BLaER1 treated with 17β-estradiol and CSF1 and Interleukin-3, amounts not matched to agents 10 nM and 100 nM (cell line): Measurements from ENCODE around the gene ONECUT2.

Experiments
- H3K27ac ChIP-seq, 11 experiments: shearing (Covaris generic); formaldehyde crosslinking; 2 replicates each; pipeline ENCODE4 v1.8.1; 2022
- H3K27me3 ChIP-seq, 11 experiments: shearing (Covaris generic); formaldehyde crosslinking; 2 replicates each; pipeline ENCODE4 v1.8.1; 2022
- H3K36me3 ChIP-seq, 11 experiments: shearing (Covaris generic); formaldehyde crosslinking; 2 replicates each; pipeline ENCODE4 v1.8.1; 2022
- H3K4me1 ChIP-seq, 10 experiments: shearing (Covaris generic); formaldehyde crosslinking; 2 replicates each; pipeline ENCODE4 v1.8.1; 2022
- H3K4me2 ChIP-seq, 11 experiments: shearing (Covaris generic); formaldehyde crosslinking; 2 replicates each; pipeline ENCODE4 v1.8.1; 2022
- H3K4me3 ChIP-seq, 10 experiments: shearing (Covaris generic); formaldehyde crosslinking; 2 replicates each; pipeline ENCODE4 v1.8.1; 2022
- H3K9ac ChIP-seq, 11 experiments: shearing (Covaris generic); formaldehyde crosslinking; 2 replicates each; pipeline ENCODE4 v1.8.1; 2022
- H3K9me3 ChIP-seq, 11 experiments: shearing (Covaris generic); formaldehyde crosslinking; replicated peaks in 1 of 11; 2 replicates each; pipeline ENCODE4 v1.8.1; 2022
- H4K20me1 ChIP-seq, 11 experiments: shearing (Covaris generic); formaldehyde crosslinking; 2 replicates each; pipeline ENCODE4 v1.8.1; 2022
- Cebpa-rat ChIP-seq, 11 experiments: shearing (Covaris generic); IDR thresholded peaks; 2 replicates each; pipeline ENCODE4 v1.8.1; 2022

Gene ONECUT2

DNA sequence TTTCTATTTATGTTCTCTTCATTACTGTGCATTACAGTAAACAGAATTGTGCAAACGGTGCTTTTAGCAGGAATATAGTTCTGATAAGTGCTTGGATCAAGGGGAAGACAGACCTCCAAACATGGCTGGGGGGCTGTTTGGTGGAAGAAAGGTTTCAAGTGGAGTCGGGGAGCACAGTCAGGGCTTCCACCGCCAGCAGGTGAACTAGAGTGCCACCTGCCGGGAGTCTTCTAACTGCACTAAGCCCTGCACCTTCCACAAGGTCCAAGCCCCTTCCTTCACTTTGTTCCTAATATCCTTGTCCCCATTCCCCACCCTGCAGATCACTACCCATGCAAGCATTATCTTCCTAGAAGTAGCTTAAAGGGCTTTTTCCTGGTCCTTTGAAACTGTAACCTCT, 11.1 kb downstream of the ONECUT2 start:
- peaks cover 31 to 50% (median 47%) of the 10 kb centered on the region in 11 experiments for H3K27me3 ChIP-seq
- H3K9ac ChIP-seq, result no peak overlapping the region
- H3K9me3 ChIP-seq, result no peaks in the 10 kb centered on the region
- no peak overlapping the region for H3K4me3 ChIP-seq
- H3K4me1 ChIP-seq, result peaks cover 0 to 18% (median 0%) of the 10 kb centered on the region in 10 experiments; a peak in 3 of 20 replicates
- TF ChIP-seq Cebpa-rat (IDR thresholded peaks at IDR 0.05), result no peak
- peaks cover 0 to 32% (median 14%) of the 10 kb centered on the region in 11 experiments; a peak in 10 of 22 replicates for H4K20me1 ChIP-seq
- no peaks in the 10 kb centered on the region for H3K36me3 ChIP-seq
- no peak overlapping the region; a peak in 2 of 22 replicates for H3K4me2 ChIP-seq
- H3K27ac ChIP-seq, result no peak overlapping the region

DNA sequence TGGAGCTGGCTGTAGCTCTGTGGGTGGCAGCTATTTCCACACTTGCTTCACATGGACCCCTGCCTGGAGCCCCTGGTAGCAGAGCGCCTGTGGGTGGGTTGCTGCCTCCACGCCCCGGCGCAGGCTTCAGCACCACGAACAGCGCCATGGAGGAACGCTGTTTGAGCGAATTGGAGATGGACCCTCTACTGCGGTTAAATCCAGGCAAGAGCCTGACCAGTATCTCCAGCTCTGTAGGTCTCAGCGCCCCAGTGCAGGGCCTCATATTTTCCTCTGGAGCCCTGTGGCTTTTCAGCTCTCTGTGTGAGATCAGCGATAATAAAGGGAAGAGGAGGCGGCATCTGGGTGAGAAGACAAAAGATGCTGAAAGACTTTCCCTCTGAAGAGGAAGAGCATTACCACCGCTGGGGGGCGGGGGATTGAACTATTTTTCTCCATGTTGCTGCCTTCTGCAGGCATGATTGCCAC, 12.0 kb downstream of the ONECUT2 start:
- Histone ChIP-seq H3K27ac (no peak overlapping the region), H3K4me3 (no peak overlapping the region), H3K27me3 (peaks cover 25 to 41% (median 39%) of the 10 kb centered on the region in 11 experiments), H3K9me3 (no peaks in the 10 kb centered on the region), H3K4me2 (peak overlapping the region in 2 of 11 experiments; percentile 43 to 47; a peak in 4 of 22 replicates), H4K20me1 (peaks cover 0 to 32% (median 14%) of the 10 kb centered on the region in 11 experiments; a peak in 10 of 22 replicates), H3K36me3 (no peaks in the 10 kb centered on the region), H3K4me1 (peaks cover 0 to 18% (median 0%) of the 10 kb centered on the region in 10 experiments; a peak in 2 of 20 replicates), H3K9ac (no peak overlapping the region)
- TF ChIP-seq Cebpa-rat (IDR thresholded peaks at IDR 0.05), result no peak

DNA sequence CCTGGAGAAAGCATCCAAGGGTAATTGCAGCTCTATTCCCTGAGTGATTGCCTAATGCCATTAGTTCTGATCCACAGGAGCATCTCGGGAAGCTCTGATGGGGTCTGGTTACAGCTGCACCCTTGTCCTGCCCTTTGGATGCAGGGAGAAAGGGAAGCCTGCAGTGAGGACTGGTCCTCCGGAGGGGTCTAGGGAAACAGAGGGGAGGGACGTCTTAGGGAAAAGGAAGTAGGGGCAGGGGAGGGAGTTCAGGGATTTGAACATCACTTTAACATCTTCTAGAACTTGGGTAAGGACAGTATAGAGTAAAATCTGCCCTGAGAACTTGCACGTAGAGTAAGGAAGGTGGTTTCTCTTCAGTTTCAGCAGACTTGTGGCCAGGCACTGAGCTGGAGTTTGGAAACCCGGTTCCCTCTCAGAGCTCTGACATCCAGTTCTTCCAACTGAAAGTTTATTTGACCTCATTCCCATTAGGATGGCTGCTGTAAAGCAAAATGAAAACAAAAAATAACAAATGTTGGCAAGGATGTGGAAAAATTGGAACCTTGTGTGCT, 20.5 kb downstream of the ONECUT2 start:
- TF ChIP-seq Cebpa-rat (IDR thresholded peaks at IDR 0.05), result no peak

DNA sequence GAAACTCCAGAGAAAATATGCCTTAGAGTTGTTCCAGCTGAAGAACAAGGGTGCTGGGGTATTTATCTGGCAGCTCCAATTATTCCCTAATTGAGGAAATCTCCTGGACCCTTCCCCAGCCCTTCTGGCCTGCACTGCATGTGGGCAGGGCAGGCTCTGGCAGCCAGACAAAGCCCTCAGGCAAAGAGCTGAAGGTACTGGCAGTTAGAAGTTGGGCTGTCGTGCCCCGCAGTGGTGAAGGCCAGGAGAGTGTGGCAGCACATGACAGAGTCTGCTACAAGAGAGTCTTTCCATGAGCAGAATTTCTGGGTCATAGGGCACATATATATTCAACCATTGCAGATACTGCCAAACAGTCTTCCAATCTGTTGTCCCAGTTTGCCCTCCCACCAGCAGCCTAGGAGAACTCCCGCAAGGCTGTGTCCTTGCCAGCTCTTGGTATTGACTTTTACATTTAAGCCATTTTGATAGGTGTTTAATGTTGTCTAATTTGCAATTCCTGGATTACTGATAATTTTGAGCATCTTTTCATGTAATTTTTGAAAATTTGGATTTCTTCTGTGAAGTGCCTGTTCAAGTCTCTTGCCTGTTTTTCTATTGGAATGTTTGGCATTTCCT, 26.6 kb downstream of the ONECUT2 start:
- TF ChIP-seq Cebpa-rat (IDR thresholded peaks at IDR 0.05), result no peak
- no peak overlapping the region for H3K4me3 ChIP-seq
- H3K4me1 ChIP-seq, result peaks cover 3 to 19% (median 11%) of the 10 kb centered on the region in 10 experiments; a peak in 19 of 20 replicates
- H3K27ac ChIP-seq, result no peak overlapping the region
- H3K27me3 ChIP-seq, result no peaks in the 10 kb centered on the region
- H3K9ac ChIP-seq, result no peak overlapping the region
- no peak overlapping the region for H3K4me2 ChIP-seq
- H4K20me1 ChIP-seq, result no peaks in the 10 kb centered on the region
- H3K36me3 ChIP-seq, result no peaks in the 10 kb centered on the region
- 0 out of 22 replicates have a peak, but pooled peaks cover 0 to 7% (median 0%) of the 10 kb centered on the region in 11 experiments for H3K9me3 ChIP-seq

More for the DNA sequence above, 20.5 kb downstream of the ONECUT2 start:
- Histone ChIP-seq H3K4me3 (no peak overlapping the region), H3K27ac (no peak overlapping the region), H3K4me1 (no peaks in the 10 kb centered on the region), H3K4me2 (no peak overlapping the region), H4K20me1 (no peaks in the 10 kb centered on the region), H3K9me3 (no peaks in the 10 kb centered on the region), H3K36me3 (no peaks in the 10 kb centered on the region), H3K9ac (no peak overlapping the region), H3K27me3 (no peaks in the 10 kb centered on the region)

DNA sequence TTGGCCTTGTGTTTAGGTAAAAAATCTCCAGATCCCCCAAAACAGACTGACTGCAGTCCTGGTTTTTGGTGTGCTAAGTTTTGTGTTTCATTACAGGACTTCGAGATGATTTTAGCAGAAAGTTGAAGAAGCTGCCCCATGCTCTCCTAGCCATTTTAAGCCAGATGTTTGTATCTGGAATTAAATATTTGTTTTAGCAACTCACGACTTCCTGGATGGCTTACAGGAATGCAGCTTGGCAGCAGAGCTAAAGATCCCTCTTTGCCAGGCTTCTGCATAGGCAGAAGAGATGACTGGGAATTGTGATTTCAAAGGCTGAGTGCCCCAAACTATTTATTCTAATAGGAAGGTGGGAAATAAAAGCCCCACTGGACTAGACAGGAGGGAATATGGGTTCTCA, 31.1 kb downstream of the ONECUT2 start:
- TF ChIP-seq Cebpa-rat (IDR thresholded peaks at IDR 0.05), result no peak
- Histone ChIP-seq H3K27ac (0 out of 22 replicates have a peak overlapping the region, but pooled peaks of 1 of the 11 experiments have one; percentile 46), H3K4me1 (peaks cover 13 to 35% (median 25%) of the 10 kb centered on the region in 10 experiments), H3K36me3 (no peaks in the 10 kb centered on the region), H3K4me3 (no peak overlapping the region), H3K9ac (no peak overlapping the region), H3K4me2 (peak overlapping the region in 10 of 11 experiments; percentile 68 to 86 (median 74); a peak in 17 of 22 replicates), H4K20me1 (no peaks in the 10 kb centered on the region), H3K9me3 (0 out of 22 replicates have a peak, but pooled peaks cover 0 to 6% (median 0%) of the 10 kb centered on the region in 11 experiments), H3K27me3 (no peaks in the 10 kb centered on the region)

DNA sequence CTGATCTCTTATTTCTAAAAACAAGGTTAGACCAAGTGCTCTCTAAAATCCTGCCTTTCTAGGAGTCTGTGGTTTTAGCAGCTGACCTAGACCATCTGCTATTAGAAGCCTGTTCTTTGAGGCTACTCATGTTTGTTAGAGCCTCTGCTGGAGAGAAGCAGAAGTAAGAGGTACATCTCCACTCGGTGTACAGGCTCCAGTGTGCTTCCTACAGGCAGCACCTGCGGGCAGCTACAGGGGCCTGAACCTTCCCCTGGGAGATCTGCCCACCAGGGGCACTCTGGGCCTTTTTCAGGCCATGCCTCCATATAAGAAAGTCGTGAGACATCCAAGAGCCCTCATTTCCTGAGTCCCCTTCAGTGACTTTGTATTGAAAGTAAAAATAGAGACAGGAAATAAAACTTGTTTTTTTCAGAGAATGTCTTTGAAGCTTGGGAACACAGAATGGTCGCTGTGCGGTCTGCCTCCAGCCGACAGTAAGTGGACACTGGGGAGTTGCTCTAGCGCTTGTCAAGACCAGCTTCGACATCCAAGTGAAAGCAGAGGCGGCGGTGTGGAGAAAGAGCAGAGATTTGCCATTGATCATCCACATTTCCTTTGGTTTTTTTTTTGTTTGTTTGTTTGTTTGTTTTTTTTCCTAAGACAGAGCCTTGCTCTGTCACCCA, 31.7 kb downstream of the ONECUT2 start:
- no peaks in the 10 kb centered on the region for H3K9me3 ChIP-seq
- H3K4me1 ChIP-seq, result peaks cover 13 to 35% (median 25%) of the 10 kb centered on the region in 10 experiments
- no peaks in the 10 kb centered on the region for H4K20me1 ChIP-seq
- H3K9ac ChIP-seq, result peak overlapping the region in 1 of 11 experiments; percentile 27; a peak in 2 of 22 replicates
- H3K27ac ChIP-seq, result peak overlapping the region in 4 of 11 experiments; percentile 12 to 46 (median 30); a peak in 5 of 22 replicates
- H3K27me3 ChIP-seq, result no peaks in the 10 kb centered on the region
- H3K4me3 ChIP-seq, result 0 out of 20 replicates have a peak overlapping the region, but pooled peaks of 1 of the 10 experiments have one; percentile 17
- peak overlapping the region; percentile 59 to 86 (median 73) for H3K4me2 ChIP-seq
- no peak for TF ChIP-seq Cebpa-rat (IDR thresholded peaks at IDR 0.05)
- no peaks in the 10 kb centered on the region for H3K36me3 ChIP-seq

DNA sequence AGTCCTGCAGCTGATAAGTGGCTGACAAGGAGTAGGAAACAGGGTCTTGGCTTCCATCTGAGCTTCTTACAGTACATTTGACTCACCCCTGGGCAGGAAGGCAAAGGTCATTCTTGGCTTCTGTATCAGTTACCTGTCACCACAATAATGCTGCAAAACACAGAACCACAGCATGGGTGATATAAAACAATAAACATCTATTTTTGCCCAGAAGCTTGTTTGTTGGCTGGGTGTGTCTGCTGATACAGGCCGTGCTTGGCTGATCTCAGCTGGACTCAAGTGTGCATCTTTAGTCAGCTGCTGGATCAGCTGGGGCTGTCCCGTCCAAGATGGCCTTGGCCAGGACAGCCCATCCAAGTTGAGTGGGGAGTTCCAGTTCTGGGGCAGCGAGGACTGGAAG, 34.7 kb downstream of the ONECUT2 start:
- no peaks in the 10 kb centered on the region for H3K9me3 ChIP-seq
- no peaks in the 10 kb centered on the region for H3K27me3 ChIP-seq

DNA sequence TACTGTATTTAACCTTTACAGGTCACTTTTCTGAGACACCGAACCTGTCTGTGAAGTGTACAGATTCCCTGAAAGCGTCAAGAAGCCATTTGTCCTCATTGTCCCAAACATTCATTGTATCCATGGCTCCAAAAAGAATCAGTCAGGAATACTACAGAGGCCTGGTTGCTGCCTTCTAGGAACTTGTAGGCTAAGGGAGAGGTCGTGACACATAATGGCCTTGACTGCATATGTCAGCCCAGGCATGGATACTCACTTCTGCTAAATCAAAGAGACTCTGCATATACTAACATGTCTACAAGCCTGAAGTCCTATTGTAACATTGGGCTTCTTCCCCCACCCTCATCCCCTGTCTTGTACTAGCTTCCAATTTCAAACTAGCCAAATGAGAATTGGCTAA, 40.2 kb downstream of the ONECUT2 start:
- H3K9ac ChIP-seq, result no peak overlapping the region
- H3K36me3 ChIP-seq, result no peaks in the 10 kb centered on the region
- H3K4me3 ChIP-seq, result no peak overlapping the region
- no peaks in the 10 kb centered on the region for H3K9me3 ChIP-seq
- no peak overlapping the region for H3K27ac ChIP-seq
- H3K4me2 ChIP-seq, result peak overlapping the region in 3 of 11 experiments; percentile 7 to 48 (median 26); a peak in 3 of 22 replicates
- H3K27me3 ChIP-seq, result no peaks in the 10 kb centered on the region
- no peak for TF ChIP-seq Cebpa-rat (IDR thresholded peaks at IDR 0.05)
- peaks cover 0 to 10% (median 0%) of the 10 kb centered on the region in 10 experiments; a peak in 6 of 20 replicates for H3K4me1 ChIP-seq
- H4K20me1 ChIP-seq, result no peaks in the 10 kb centered on the region

More for the DNA sequence above, 34.7 kb downstream of the ONECUT2 start:
- Histone ChIP-seq H4K20me1 (no peaks in the 10 kb centered on the region), H3K4me2 (no peak overlapping the region), H3K4me1 (peaks cover 13 to 34% (median 25%) of the 10 kb centered on the region in 10 experiments), H3K4me3 (no peak overlapping the region), H3K9ac (no peak overlapping the region), H3K27ac (no peak overlapping the region), H3K36me3 (no peaks in the 10 kb centered on the region)
- no peak for TF ChIP-seq Cebpa-rat (IDR thresholded peaks at IDR 0.05)

DNA sequence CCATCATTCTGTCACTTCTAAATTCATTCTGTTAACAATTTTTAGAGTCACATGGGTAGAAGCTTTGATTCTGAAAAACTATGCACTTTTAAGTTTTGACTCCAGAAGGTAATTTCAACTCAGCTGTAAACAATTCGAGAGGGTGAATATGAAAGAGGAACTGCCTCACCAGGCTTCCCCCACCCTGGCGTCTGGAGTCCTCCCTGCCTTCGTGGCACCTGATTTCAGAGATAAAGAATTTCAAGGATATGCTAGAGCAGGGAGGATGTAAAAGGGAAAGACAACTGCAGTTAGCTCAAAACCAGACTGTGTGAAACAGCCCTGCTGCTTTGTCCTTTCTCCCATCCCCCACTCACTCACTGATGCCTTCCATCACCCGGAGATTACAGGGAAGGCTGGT, 40.7 kb downstream of the ONECUT2 start:
- H3K36me3 ChIP-seq, result no peaks in the 10 kb centered on the region
- peak overlapping the region in 5 of 11 experiments; percentile 7 to 48 (median 26); a peak in 6 of 22 replicates for H3K4me2 ChIP-seq
- no peak overlapping the region for H3K9ac ChIP-seq
- H3K27me3 ChIP-seq, result no peaks in the 10 kb centered on the region
- no peak overlapping the region for H3K4me3 ChIP-seq
- H4K20me1 ChIP-seq, result no peaks in the 10 kb centered on the region
- H3K27ac ChIP-seq, result no peak overlapping the region
- H3K9me3 ChIP-seq, result no peaks in the 10 kb centered on the region
- H3K4me1 ChIP-seq, result peaks cover 0 to 10% (median 0%) of the 10 kb centered on the region in 10 experiments; a peak in 6 of 20 replicates
- no peak for TF ChIP-seq Cebpa-rat (IDR thresholded peaks at IDR 0.05)
